Esophagus muscularis mucosa (tissue), 3 donors: ENCODE data around the gene IL1RN.

Source experiments
- CTCF ChIP-seq, 3 experiments: fragments of 200-600 bp in 2 of 3; fragments of 450-650 bp in 1 of 3; sonication (generic) in 2 of 3; IDR thresholded peaks; one replicate each; pipeline ENCODE4 v1.5.1; 2017 to 2019; ENCODE audit warnings: antibody characterized with exemption in 3 of 3, mild to moderate bottlenecking in 2 of 3, moderate library complexity in 1 of 3
- EP300 ChIP-seq: sonication (generic); formaldehyde crosslinking; IDR thresholded peaks from one replicate; pipeline ENCODE4 v1.6.1; 2017; ENCODE audit warnings: antibody characterized with exemption

DNA sequence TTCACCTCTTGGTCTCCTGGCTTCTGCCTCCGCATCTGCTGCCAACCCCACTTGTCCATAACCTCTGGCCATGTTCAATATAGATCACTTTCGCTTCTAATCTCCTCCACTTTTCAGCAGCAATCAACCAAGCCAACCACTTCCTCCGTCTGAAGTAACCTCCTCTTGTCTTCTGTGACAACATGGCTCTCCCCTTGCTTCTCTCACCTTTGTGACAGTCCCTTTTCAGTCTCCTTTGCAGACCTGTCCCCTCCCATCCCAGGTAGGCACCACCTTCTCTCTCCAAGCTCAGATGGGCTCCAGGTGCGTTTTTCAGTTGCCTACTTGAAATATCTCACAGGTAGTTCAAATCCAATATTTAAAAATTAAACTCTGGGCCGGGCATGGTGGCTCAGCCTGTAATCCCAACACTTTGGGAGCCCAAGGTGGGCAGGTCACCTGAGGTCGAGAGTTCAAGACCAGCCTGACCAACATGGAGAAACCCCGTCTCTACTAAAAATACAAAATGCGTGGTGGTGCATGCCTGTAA lies 41.7 kb downstream of the IL1RN start:
- no peak for TF ChIP-seq CTCF (IDR thresholded peaks at IDR 0.05)
- TF ChIP-seq EP300, result no peak
